ENCODE results near the gene RAD51AP2.
"Not testable (repeated sequence)": the region's sequence is repeated elsewhere in the genome, so short reads cannot be mapped to it uniquely, and the experiment has no call there.

The RAD51AP2 gene

DNA sequence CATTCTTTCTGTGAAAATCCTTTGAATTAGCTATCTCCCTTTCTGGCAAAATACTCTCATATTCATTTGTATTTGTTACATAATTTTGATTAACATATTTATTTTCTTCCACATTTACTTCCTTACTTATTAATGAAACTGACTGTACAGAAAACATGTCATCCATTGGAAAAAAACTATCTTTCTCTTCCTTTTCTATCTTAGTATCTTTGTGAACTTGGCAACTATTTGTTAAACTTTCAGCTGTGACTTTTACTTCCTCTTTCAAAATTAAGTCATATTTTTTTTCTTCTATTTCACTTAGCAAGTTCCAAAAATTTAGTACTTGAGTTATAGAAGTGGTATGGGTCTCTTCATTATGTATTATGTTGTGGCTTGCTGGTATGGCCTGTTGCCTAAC, 2.6 kb downstream of the RAD51AP2 start:
- no peak overlapping the region for H3K27ac ChIP-seq

GRCh38 chr2:17506736-17507616, 11.3 kb downstream of the RAD51AP2 start:
- TF ChIP-seq, protein P1, sequence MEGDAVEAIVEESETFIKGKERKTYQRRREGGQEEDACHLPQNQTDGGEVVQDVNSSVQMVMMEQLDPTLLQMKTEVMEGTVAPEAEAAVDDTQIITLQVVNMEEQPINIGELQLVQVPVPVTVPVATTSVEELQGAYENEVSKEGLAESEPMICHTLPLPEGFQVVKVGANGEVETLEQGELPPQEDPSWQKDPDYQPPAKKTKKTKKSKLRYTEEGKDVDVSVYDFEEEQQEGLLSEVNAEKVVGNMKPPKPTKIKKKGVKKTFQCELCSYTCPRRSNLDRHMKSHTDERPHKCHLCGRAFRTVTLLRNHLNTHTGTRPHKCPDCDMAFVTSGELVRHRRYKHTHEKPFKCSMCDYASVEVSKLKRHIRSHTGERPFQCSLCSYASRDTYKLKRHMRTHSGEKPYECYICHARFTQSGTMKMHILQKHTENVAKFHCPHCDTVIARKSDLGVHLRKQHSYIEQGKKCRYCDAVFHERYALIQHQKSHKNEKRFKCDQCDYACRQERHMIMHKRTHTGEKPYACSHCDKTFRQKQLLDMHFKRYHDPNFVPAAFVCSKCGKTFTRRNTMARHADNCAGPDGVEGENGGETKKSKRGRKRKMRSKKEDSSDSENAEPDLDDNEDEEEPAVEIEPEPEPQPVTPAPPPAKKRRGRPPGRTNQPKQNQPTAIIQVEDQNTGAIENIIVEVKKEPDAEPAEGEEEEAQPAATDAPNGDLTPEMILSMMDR (conservative IDR thresholded peaks at IDR 0.05), result no peak
- H3K27ac ChIP-seq, result no peak overlapping the region

More for the DNA sequence above, 2.6 kb downstream of the RAD51AP2 start:
- TF ChIP-seq, protein P1 (conservative IDR thresholded peaks at IDR 0.05), result no peak

DNA sequence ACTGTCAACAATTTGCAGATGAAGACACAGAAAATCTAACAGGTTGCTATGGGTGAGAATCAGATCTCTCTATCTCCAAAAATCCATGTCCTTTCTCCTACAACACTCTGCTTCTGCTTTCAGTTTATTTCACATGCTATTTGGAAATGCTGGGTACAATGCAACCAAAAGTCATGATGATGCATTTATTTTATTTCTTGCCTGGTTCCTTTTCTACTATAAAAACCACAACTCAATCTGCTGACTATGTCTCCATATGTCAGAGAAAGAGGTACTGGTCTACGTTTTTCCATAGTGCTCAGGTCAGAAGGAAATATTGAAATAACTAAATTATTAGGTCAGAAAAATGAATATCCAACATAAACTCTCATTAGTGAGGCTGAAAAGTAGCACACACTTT, 20.5 kb downstream of the RAD51AP2 start:
- H3K27ac ChIP-seq, result no peak overlapping the region
- TF ChIP-seq, protein P1 (conservative IDR thresholded peaks at IDR 0.05), result no peak

GRCh38 chr2:17495590-17495989, 22.6 kb downstream of the RAD51AP2 start:
- H3K27ac ChIP-seq, result no peak overlapping the region
- TF ChIP-seq, protein P1 (conservative IDR thresholded peaks at IDR 0.05), result no peak

GRCh38 chr2:17490165-17490564, 28.1 kb downstream of the RAD51AP2 start:
- not testable (repeated sequence) for H3K27ac ChIP-seq

DNA sequence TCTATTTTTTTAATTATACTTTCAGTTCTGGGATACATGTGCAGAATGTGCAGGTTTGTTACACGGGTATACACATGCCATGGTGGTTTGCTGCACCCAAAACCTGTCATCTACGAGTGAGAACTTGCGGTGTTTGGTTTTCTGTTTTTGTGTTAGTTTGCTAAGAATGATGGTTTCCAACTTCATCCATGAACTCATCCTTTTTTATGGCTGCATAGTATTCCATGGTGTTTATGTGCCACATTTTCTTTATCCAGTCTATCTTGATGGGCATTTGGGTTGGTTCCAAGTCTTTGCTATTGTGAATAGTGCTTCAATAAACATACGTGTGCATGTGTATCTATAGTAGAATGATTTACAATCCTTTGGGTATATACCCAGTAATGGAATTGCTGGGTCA, 29.6 kb downstream of the RAD51AP2 start:
- not testable (repeated sequence) for H3K27ac ChIP-seq

DNA sequence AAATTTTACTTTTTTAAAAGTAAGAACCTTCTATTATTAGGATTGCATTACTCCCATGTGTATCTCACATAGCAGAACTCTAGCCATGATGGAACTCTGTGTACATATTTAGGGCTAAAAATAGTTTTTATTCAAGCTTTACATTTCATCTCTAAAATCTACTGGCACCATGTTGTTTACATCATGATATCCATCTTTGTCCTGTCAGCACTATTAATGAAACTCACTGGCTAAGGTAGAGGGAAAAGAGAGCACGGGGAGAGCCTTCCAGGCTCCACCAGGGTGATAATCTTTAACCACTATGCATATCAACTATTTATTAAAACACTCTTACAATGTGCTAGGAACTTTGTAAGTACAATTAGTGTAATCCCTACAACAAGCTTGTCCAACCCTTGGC, 34.7 kb downstream of the RAD51AP2 start:
- TF ChIP-seq, protein P1 (conservative IDR thresholded peaks at IDR 0.05), result no peak
- no peak overlapping the region for H3K27ac ChIP-seq

DNA sequence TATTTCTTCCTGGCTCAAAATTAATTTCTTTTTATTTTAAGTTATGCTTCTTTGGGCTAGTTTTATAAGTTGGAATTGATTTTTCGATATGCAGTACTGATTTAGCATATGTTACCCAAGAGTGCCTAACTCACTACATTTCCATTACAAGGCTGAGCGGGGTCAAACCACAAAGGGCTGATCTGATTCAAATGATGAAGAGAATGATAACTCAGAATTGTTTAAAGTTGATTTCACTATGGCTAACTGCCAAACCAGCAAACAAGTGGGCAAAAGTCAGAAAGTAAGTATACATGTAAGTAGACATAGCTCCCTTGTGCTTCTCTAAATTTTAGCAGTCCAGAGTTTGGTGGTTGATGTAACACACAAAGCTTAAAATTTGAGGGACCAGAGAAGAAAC, 35.6 kb downstream of the RAD51AP2 start:
- TF ChIP-seq, protein P1 (conservative IDR thresholded peaks at IDR 0.05), result no peak
- no peak overlapping the region for H3K27ac ChIP-seq
